ENCODE data around the gene WDFY4.

The WDFY4 gene

DNA sequence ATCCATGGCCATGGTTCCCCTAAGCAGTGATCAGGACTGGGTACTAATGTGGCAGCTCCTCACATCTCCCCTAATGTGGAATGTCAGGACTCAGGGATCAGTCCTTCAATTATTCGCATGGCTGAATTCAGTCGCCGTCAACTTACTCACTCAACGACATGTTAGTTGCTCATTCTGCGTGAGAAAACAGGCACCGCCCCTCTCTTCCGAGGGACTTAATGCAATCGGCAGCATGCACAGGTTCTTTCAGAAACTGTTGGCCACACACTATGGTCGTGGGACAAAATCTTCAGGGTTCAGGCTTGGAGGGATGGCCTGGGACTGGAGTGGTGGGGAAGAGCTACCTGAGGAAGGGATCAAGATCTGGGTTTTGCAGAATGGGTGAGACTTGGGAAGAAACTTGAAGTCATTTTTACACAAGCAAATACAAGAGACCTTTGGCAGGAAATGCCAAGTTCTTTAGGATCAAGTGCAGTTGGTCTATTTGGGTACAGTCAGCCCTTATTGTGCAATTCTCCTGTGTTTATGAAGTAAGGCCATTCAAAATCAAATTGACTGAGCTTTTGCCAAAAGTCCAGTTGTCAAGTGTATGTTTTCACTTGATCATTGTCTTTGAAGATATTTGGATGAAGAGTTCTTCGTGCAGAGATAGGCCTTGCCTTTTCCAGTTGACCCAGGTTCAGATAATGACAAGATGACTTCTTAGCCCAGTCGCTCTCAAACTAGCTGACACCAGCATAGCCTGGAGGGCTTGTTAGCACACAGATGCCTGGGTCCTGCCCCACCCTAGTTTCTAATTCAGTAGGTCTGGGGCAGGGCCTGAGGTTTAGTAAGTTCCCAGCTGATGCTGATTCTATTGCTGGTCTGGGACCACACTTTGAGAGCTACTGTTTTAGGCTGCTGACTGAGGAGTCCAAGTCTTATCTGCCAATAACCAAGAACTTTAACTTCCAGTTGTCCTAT, 206.5 kb downstream of the WDFY4 start:
- DNase-seq = no peak

DNA sequence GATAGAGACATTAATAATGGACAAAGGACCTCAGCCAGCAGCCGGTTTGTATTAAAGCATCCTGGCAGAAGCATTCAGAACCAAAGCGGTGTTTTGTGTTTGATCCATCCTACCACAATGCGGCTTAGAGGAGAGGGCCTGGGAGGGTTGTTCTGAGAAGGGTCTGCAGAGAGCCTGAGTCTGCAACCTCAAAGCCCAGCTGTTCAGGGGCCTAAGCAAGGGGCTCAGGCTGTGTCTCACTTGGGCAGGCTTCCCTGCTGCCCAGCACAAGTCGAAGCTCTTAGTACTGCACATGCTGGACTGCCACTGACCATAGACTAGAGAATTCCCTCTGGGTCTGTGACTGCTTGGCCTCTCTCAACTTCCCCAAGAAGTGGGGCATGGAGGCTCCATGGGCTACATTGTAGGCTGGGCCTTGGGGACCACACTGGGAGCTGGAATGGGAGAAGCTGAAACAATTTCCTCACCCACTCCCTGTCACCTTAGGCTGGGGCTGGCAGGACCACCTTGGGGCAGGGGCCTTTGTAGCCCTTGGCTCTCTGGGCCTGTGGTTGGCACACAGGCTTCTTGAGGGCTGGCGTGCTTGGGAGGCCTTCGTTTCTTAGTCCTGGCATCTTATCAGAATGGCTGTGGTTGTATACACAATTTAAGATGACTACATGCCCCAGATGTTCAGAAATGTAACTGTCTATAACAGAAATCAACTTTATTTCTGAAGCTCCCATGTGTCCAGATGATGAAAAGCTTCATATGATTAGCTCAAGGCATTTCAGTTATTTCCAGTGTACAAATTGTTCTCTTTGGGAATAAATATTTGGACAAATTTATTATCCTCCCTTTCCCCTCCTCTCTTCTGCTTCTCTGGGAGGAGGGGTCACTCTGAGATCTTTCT, 210.5 kb downstream of the WDFY4 start:
- no peak for DNase-seq

DNA sequence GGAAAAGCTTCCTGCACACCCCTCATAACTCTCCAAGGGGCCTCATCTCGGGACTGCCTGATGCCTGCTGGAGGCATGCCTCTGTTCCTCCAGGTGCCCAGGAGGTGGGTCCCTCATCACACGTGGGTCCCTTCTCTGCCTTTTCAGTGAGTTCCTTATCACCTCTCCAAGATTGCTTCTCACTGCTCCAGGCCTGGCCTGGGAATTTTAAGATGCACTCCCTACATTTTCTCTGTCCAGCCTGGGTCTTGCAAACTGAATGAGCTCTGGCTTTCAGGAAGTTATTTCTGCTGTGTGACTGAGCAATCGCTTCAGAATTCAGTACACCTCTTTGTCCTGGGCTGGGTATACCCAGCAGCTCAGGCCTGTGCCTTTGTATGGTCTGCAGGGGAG, 211.1 kb downstream of the WDFY4 start:
- no peak for DNase-seq

DNA sequence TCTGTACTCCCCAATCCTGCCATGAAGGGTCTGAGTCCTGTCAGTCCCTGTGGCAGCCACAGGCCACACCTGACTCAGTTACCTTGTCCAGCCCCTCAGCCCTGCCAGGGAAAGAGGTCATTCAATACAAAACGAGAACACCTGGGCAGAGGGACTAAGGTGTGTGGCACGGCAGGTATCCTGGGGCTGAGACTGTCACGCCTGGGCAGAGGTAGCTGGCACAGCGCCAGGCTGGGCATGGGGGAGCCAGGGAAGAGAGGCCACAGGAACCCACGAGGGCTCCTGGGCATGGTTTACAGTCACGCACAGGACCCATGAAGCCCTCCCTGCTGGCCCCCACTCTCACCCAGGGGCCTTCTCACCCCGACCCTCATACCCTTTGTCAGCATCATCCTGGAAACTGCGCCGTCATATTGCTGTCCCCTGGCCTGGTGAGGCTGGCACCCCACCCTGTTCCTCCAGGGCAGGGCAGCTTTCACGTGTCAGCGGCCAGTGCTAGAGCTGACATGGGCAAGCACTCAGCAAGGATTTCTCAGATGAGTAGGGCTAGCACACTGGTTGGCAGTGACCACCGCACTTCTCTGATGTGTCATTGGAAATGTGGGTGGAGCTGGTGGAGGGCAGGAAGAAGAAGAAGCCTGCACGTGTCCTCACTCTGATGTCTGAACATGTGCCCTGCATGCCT, 212.2 kb downstream of the WDFY4 start:
- DNase-seq = no peak

DNA sequence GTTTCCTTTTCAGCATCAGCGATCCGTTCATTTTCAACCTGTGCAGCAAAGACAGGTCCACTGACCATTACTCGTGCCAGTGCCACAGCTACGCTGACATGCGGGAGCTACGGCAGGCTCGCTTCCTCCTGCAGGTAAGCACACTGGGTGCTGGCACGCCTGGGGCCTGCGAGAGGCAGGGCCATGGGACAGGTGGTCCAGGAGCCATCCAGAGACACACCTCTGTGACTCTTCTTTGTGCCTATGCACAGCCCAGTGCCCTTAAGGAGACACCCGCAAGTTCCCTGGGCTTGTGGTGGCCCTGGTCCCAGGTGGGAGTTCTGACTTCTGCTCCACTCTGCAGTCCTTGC, 212.7 kb downstream of the WDFY4 start:
- no peak for DNase-seq

DNA sequence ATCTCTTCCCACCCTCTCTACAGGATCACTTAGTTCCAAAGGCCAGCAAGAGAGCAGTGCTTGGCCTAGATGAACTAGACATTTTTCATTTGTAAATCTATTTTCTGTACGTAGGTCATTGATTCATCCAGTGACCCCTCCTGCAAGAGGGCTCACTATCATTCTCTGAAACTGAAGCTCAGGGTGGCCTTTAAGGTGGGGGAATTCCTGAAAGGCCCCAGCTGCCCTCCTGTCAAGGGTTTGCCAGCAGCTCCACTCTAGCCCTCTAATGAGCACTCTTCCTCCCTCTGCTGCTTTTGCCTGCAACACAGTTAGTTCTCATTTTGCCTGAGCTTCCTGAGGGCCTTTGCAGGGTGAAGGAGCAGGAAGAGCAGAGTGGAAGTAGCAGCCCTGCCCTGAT, 213.8 kb downstream of the WDFY4 start:
- DNase-seq = no peak

DNA sequence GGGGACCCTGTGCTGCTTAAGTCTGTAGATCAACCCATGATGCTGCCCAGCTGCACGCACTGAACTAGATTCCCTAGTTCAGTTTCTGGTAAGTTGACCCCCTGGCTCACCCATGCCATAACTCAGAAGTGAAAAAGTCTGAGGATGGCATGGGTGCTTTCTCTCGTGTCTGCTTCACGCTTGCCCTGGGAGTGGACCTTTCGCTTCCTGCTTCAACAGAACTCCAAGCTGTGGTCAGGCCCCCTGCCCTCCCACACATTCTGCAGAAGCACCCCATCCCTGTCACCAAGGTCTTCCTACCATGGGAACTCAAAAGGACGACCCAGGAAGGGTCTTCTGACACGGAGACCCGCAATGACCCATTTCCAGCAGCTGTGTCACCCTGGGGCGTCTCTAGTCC, 215.1 kb downstream of the WDFY4 start:
- no peak for DNase-seq

DNA sequence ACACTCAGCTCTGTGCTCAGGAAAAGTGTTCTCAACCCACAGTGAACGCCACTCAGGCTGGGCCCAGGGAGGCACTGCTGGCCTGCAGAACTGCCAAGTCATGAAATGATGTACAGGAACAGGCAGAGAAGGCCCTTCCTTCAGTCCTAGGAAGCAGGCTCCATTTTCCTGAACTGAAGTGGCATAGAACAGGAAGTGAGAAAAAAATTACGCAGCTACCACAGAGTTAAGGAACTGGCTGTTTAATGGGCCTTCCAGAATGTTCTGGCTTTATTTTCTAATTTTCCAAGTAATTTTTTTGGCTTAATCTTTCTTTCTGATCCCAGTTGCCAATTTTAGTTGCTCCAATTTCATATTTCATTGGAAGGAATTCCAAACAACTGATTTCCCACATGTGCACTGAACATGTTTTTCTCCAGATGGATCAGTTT, 215.7 kb downstream of the WDFY4 start:
- no peak for DNase-seq

DNA sequence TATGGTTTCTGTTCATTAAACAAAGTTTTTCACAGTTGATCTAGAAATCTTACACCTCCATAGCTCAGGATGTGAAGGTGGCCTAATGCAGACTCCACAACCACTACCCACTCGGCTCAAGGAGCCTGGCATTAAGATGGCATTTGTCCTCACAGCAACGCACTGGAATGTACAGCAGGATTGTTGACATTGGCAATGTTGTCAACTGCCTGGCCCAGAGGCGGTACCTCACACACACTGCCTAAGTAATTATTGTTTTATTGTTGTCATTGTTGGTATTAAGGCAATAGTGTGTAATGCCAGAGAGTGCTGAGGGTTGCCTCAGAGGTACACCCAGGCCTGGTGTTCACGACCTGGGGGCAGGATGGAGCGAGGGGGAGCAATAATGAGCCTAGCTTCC, 216.6 kb downstream of the WDFY4 start:
- DNase-seq = no peak

DNA sequence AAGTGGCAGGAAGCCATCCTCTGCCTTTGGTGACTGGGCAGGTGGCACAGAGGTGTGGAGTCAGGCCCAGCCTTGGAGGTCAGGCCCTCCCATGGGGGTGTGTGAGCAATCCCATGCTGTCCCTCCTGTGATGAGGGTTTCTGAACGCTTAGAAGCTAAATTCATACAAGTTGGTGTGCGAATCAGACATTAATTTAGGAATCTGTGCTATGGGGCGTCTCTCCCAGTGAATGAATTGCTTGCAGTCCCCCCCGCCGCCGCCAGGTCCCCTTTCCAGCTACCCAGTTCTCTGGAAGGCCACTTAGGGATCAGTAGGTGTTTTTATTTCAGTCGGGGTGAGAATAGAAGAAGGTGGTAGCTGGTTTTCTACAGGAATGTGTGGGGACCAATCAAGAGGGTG, 217.4 kb downstream of the WDFY4 start:
- no peak for DNase-seq

DNA sequence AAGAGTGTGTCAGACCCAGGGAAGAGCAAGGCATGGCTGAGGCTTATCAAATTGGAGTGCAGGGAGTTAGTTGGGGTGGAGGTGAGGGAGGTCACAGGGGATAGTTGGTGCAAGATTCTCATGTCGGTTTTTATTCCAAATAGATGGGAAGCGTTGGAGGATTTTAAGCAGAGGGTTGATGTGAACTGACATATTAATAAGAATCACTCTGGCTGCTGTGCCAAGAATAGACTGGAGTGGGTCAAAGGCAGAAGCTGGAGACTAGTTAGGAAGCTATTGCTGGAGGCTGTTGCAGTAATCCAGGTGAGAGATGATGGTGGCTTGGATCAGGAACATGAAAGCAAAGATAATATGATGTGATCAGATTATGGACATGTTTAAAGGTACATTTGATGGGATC, 218.5 kb downstream of the WDFY4 start:
- no peak for DNase-seq

DNA sequence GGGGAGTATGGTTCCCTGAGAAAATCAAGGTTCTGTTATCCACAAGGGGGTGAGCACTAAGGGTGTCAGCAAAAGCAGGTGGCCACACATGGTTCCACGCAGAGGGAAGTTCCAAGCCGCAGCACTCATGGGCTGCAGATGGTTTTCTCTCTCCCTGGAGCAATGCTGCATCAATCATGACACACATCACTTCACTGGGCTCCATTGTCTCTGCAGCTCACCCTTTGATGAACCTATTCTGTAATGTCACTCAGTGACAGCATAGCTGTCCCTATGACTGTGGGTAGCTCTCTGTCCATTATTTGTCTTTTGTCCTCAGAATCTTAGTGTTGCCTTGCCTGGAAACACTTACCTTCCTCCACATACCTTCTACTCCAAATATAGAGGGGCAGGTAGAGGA, 220.2 kb downstream of the WDFY4 start:
- DNase-seq = no peak

DNA sequence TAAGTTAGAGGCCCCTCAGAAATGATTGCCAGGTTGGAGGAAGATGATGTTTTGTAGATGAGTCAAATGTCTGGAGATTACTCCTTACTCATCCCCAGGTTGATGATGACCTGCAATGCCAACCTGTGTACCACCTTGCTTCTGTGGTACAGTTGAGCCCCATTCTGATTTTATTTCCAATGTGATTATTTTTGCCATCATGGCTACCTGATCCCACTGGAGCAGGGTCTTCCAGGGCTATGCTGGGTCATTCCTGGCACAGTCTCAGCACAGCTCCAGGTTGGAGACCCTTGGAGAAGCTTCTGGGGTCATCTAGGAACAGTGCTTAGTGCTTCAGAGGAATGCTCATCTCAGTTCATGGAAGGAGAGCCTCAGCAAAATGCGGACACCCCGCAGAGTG, 220.6 kb downstream of the WDFY4 start:
- DNase-seq = no peak

DNA sequence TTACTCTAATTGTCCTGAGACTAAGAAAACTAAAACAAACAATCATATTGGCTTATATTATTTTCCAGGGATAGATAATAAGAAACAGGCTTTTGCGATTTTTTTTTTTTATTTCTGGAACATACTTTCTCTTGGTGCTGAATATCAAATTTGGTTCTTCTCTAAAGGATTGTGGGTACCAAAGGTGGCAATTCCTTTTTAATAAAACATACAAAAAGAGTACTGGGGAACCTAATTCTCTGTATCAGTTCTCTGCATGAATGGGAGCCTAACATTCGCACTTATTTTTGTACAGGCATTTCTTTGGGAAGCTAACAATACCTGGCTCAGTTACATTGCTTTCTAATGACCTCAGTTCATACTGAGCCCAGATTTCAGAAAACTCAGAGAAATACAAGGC, 222.2 kb downstream of the WDFY4 start:
- no peak for DNase-seq

DNA sequence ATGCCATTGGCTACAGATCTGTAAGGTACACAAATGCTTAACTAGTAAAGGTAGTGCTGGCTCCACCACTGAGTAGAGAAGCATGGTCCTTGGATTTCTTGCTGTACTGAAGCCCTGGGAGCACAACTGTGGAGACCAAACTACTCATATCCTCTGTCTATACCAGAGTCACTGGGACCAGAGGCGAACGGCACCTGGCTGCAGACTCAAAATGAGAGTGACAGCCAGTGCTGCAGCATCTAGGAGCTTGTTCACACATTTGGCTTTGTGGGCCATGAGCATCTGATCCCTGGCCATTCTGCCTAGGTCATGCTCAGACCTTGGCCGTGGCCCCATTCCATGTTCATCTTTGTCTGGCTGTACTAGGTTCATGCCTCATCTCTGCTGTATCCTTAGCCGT, 223.1 kb downstream of the WDFY4 start:
- no peak for DNase-seq

DNA sequence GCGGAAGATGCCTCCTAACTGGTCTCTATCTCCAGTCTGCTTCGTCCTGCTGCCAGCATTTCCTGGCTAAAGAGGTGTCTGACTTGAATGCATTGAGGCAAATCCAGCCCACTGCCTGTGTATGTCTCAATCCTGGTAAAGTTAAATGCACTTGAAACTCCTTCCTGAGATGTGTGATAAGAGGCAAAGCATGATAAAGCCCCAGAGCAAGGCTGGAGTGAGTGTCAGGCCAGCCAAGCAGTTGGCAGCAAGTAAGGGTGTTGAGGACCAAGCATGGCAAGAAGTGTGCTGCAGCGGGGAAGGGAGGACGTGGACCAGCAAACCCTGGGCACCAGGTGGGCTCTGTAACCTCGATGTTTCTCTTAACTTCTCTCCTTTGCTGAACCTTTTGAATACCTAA, 225.9 kb downstream of the WDFY4 start:
- no peak for DNase-seq

DNA sequence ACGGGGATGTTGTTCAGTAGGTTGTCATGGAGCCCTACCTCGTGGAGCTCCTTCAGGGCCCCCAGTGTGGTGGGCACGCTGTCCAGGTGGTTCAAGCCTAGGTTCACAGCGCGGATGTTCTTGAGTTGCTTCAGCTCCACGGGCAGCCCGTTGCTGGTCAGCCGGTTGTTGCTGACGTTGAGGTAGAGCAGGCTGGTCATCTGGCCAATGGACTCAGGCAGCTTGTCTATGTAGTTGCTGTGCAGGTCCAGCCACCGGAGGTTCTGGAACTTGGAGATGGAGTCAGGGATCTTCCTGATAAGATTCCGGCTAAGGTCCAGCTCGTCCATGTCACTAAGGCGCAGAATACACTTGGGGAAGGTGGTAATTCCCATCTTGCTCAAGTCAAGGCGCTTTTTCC, 229.0 kb downstream of the WDFY4 start:
- DNase-seq = no peak

DNA sequence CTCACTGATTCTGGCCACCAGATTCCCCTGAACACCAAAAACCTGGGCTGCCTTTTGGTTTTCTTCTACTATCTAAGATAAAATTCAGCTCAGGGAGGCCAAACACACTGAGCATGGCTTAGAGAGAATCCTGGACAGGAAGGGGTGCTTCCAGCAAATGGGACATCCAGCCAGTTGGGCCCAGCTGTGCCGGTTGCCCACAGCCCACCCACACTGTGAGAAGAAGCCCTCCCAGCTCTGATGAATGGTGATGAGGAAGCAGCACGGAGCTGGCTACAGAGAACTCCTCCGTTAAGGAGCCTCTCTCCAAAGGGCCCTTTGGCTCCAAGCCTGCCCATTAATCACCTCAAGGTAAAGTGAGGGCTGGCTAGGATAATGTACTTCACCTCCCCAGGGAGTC, 239.1 kb downstream of the WDFY4 start:
- no peak for DNase-seq

DNA sequence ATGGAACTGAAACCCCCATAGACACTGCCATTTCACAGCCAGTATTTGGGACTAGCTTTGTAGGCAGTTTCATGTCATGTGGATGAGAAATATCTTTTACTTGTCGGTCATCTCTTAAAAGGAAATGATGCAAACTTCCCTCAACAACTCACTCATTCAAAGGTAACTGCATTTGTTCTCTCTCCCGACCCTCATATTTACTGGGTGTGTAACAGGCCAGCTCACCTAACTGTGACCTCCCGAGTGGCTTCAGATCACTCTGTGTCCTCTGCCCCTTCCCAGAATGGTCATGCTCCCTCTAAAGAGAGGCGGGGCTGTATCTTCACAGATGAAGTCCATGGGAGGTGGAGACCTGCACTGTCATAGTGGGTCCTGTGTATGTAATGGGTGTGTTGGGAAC, 240.3 kb downstream of the WDFY4 start:
- no peak for DNase-seq

DNA sequence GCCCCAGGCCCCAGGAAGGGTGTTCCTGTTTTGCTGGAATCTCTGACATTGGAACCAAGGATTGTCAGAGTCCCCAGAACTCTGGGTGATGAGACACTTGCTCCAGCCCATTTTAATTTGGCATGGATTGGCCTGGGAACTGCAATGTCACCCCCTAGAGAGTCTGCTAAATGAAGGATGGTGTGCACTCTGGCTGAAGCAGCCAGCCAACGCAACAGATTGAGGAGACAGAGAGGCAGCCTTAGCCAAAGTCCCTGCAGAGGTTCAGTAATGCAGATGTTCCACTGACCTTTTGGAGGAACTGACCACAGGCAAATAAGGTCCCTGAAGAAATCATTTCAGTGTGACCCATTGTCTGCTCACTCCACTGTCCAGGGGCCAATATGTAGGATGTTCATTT, 241.6 kb downstream of the WDFY4 start:
- no peak for DNase-seq

DNA sequence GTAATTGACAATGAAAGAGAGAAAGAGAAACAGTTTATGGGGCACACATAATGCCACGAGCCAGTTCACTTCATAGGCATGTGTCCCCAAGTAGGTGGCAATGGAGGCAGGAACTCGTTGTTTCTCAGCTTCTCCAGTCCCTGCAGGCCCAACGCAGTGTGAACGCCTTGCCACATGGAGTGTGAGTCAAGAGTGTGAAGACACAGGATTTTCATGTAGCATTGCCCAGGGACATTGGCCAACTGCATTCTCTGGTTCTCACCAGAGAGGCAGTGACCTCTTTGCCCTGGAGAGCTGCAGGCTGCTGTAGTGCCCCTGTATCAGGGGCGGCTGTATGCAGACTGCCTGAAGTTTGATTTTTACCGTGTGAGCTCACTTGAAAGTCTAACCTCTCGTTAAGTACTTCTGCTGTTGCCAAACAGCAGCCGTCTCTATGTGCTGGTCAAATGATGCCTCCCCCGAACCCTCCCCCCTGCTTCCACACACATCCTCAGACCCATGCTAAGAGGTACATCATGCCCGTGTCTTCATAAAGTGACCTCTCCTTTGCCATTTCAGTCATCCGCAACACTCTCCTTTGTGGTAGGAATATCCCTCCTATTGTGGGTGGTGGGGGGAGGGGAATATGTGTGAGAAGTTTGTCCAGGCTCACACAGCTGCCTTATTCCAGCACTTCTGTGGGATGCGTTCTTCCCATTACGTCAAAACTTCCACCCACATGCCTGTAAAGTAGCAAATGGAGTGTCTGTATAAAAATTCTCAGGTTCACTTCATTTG, 242.3 kb downstream of the WDFY4 start:
- no peak for DNase-seq

DNA sequence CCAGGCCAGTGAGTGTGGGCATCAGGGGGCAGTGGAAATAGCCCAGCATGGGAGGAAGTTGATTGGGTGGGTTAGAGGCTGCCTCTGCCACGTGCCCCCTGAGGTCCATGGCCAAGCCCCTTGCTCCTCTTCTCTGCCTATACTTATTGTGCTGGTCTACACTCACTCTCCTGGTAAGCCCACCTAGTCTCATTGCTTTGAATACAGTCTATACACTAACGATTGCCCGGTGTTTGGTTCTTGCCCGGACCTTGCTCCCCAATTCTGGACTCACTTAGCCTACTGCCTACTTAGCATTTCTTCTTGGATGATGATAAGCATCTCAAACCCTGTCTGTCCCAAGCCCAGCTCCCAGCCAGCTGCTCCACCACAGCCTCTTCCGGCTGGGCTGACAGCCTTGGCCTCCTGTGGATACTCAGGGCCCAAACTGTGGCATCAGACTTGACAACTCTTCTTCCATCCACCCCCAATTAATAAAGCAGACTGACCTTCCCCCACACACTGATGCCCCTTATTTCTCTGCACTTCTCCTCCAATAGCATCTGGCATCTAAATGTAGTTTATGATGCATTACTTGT, 244.8 kb downstream of the WDFY4 start:
- no peak for DNase-seq

Measured in NCI-H748 treated with DMSO at 0.1 percent for 48 hours (cell line).